H9 (cell line): ENCODE measurements around the gene ANXA2. TPM values are rescaled to one million over a fixed set of nuclear protein-coding genes. Genes with fewer than 3 reads are reported as not detected.

Experiments
- DNase-seq: peaks from one replicate; pipeline ENCODE4 v3.0.0-alpha.2; 2017
- H2AFZ ChIP-seq: one replicate; pipeline ENCODE4 v1.6.1; 2013; ENCODE audit warnings: mild to moderate bottlenecking, low read length, control low read depth, moderate library complexity
- H2AK5ac ChIP-seq: 2 replicates; pipeline ENCODE4 v1.6.1; 2013; ENCODE audit warnings: low read length, control low read depth, mixed read lengths; ENCODE audit not compliant: insufficient read length
- H2BK120ac ChIP-seq: one replicate; pipeline ENCODE4 v1.6.1; 2013; ENCODE audit warnings: low read depth, mild to moderate bottlenecking, low read length, control low read depth, inconsistent platforms; ENCODE audit not compliant: poor library complexity, severe bottlenecking
- H2BK12ac ChIP-seq: 2 replicates; pipeline ENCODE4 v1.6.1; 2013; ENCODE audit warnings: low read length, control low read depth, mixed read lengths, low read depth; ENCODE audit not compliant: insufficient read length
- H2BK15ac ChIP-seq: 2 replicates; pipeline ENCODE4 v1.6.1; 2013; ENCODE audit warnings: low read depth, low read length, control low read depth
- H2BK20ac ChIP-seq: one replicate; pipeline ENCODE4 v1.6.1; 2013; ENCODE audit warnings: low read depth, mild to moderate bottlenecking, low read length, control low read depth, inconsistent platforms; ENCODE audit not compliant: poor library complexity, severe bottlenecking
- H2BK5ac ChIP-seq: 2 replicates; pipeline ENCODE4 v1.6.1; 2013; ENCODE audit warnings: low read length, control low read depth, mixed read lengths; ENCODE audit not compliant: insufficient read length
- H3K14ac ChIP-seq: 2 replicates; pipeline ENCODE4 v1.6.1; 2013; ENCODE audit warnings: low read length, control low read depth; ENCODE audit not compliant: insufficient read depth
- H3K18ac ChIP-seq: 2 replicates; pipeline ENCODE4 v1.6.1; 2013; ENCODE audit warnings: low read depth, mild to moderate bottlenecking, mixed read lengths, low read length, control low read depth; ENCODE audit not compliant: insufficient read length
- H3K23ac ChIP-seq: 2 replicates; pipeline ENCODE4 v1.6.1; 2013; ENCODE audit warnings: low read length, control low read depth, mixed read lengths, low read depth; ENCODE audit not compliant: insufficient read length
- H3K23me2 ChIP-seq: 2 replicates; pipeline ENCODE4 v1.6.1; 2013; ENCODE audit warnings: low read depth, mild to moderate bottlenecking, mixed read lengths, low read length, control low read depth; ENCODE audit not compliant: insufficient read length, poor library complexity, severe bottlenecking
- H3K27ac ChIP-seq: 2 replicates; pipeline ENCODE4 v1.5.1; 2013; ENCODE audit warnings: low read length, control low read depth, mixed read lengths, low read depth; ENCODE audit not compliant: insufficient read length
- H3K27me3 ChIP-seq: 2 replicates; pipeline ENCODE4 v1.6.1; 2013; ENCODE audit warnings: low read length, control low read depth, inconsistent platforms; ENCODE audit not compliant: insufficient read depth
- H3K4ac ChIP-seq: 2 replicates; pipeline ENCODE4 v1.6.1; 2013; ENCODE audit warnings: low read depth, mild to moderate bottlenecking, control low read depth, inconsistent platforms, low read length, moderate library complexity
- H3K4me1 ChIP-seq: 2 replicates; pipeline ENCODE4 v1.6.1; 2013; ENCODE audit warnings: low read length, control low read depth, inconsistent platforms; ENCODE audit not compliant: insufficient read depth
- H3K4me2 ChIP-seq: 2 replicates; pipeline ENCODE4 v1.6.1; 2013; ENCODE audit warnings: low read length, control low read depth, mixed read lengths; ENCODE audit not compliant: insufficient read length, insufficient read depth
- H3K56ac ChIP-seq: 2 replicates; pipeline ENCODE4 v1.6.1; 2013; ENCODE audit warnings: low read depth, mild to moderate bottlenecking, mixed read lengths, low read length, control low read depth; ENCODE audit not compliant: insufficient read length
- H3K79me1 ChIP-seq: 2 replicates; pipeline ENCODE4 v1.6.1; 2013; ENCODE audit warnings: low read depth, mild to moderate bottlenecking, moderate library complexity, low read length, control low read depth, inconsistent platforms; ENCODE audit not compliant: insufficient read depth, poor library complexity, severe bottlenecking
- H3K79me2 ChIP-seq: 2 replicates; pipeline ENCODE4 v1.6.1; 2013; ENCODE audit warnings: low read length, control low read depth, inconsistent platforms; ENCODE audit not compliant: insufficient read depth
- H3K9ac ChIP-seq: 2 replicates; pipeline ENCODE4 v1.6.1; 2013; ENCODE audit warnings: low read length, control low read depth, mixed read lengths; ENCODE audit not compliant: insufficient read length; ENCODE audit errors: extremely low read depth
- H3K9me3 ChIP-seq: one replicate; pipeline ENCODE4 v1.6.1; 2013; ENCODE audit warnings: low read depth, low read length, inconsistent platforms; ENCODE audit not compliant: control insufficient read depth
- H3T11ph ChIP-seq: one replicate; pipeline ENCODE4 v1.6.1; 2013; ENCODE audit warnings: mild to moderate bottlenecking, low read length, control low read depth, inconsistent platforms
- H4K20me1 ChIP-seq: one replicate; pipeline ENCODE4 v1.6.1; 2013; ENCODE audit not compliant: control insufficient read depth, insufficient read length, insufficient read depth
- H4K5ac ChIP-seq: 2 replicates; pipeline ENCODE4 v1.6.1; 2013; ENCODE audit warnings: low read depth, mild to moderate bottlenecking, mixed read lengths, low read length, control low read depth; ENCODE audit not compliant: insufficient read length
- H4K8ac ChIP-seq: replicated peaks from 2 replicates; pipeline ENCODE4 v1.6.1; 2013; ENCODE audit warnings: low read length, control low read depth, mixed read lengths, low read depth; ENCODE audit not compliant: insufficient read length
- H4K91ac ChIP-seq: 2 replicates; pipeline ENCODE4 v1.6.1; 2013; ENCODE audit warnings: low read depth, mild to moderate bottlenecking, moderate library complexity, mixed read lengths, low read length, control low read depth; ENCODE audit not compliant: insufficient read length
- H3K27ac Mint-ChIP-seq, 3 experiments: 2 replicates in 2 of 3; 3 replicates in 1 of 3; pipeline ENCODE4 v1.8.0; 2020 to 2021; ENCODE audit warnings: mixed read lengths in 3 of 3, mild to moderate bottlenecking in 1 of 3, moderate library complexity in 1 of 3
- H3K27me3 Mint-ChIP-seq: 2 replicates; pipeline ENCODE4 v1.8.0; 2021; ENCODE audit warnings: low read depth, mild to moderate bottlenecking, moderate library complexity, mixed read lengths
- H3K36me3 Mint-ChIP-seq, 3 experiments: 2 replicates in 2 of 3; 3 replicates in 1 of 3; pipeline ENCODE4 v1.8.0; 2020 to 2021; ENCODE audit warnings: low read depth in 3 of 3, mixed read lengths in 3 of 3; ENCODE audit not compliant: insufficient read depth in 1 of 3
- H3K4me1 Mint-ChIP-seq, 2 experiments: 2 replicates each; pipeline ENCODE4 v1.8.0; 2020; ENCODE audit warnings: mixed read lengths in 2 of 2
- H3K4me3 Mint-ChIP-seq, 2 experiments: 2 replicates in 1 of 2; 3 replicates in 1 of 2; pipeline ENCODE4 v1.8.0; 2020 to 2021; ENCODE audit warnings: mild to moderate bottlenecking in 2 of 2, mixed read lengths in 2 of 2, moderate library complexity in 1 of 2
- H3K9me3 Mint-ChIP-seq, 2 experiments: 2 replicates in 1 of 2; 3 replicates in 1 of 2; pipeline ENCODE4 v1.8.0; 2020; ENCODE audit warnings: mild to moderate bottlenecking in 2 of 2, mixed read lengths in 2 of 2, moderate library complexity in 1 of 2
- WGBS: extraction: QIAGEN DNeasy Blood & Tissue Kit; methylation state at CpG from one replicate; pipeline ENCODE4 v1.1.7; 2013; ENCODE audit warnings: missing lambda C conversion rate, low lambda C conversion rate, mixed read lengths; ENCODE audit not compliant: insufficient read length; ENCODE audit errors: extremely low coverage; 5-methylcytosine and 5-hydroxymethylcytosine counted together
- total RNA-seq: library from RNA; stranded (reverse); gene quantifications from 2 replicates; pipeline ENCODE4 v1.2.1, GENCODE V29; 2021
- TF ChIP-seq, protein P1 (sequence below): fragments of 200-600 bp; sonication (generic); conservative IDR thresholded peaks from 3 replicates; pipeline ENCODE4 v1.8.0; 2021; ENCODE audit warnings: antibody characterized with exemption, mild to moderate bottlenecking

Gene ANXA2
- total RNA-seq, 1 experiment from 2014 or later = 126 TPM

DNA sequence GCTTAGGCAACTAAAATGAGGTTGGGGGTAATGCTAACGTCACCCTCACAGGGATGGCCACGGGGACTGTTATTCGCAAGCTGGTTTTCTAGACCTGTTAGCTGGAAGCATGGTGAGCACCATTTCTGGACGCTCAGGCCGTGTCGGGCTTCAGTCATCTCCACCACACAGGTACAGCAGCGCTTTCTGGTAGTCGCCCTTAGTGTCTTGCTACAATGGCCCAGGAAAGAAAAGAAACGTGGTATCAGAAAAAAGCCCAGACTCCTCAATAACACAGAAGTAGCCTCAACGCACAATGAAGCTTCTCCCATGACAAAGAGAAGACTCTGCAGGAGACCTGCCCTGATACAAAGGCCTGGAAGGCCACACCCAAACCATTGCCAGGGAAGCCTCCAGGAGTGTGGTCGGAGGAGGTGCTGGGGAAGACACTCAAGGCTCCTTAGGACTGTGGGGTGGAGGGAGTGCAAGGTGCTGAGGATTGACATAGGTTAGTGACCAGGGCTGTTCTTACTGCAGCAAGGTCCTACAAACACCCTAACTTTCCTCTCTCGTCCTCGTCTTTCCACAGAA is 50.2 kb downstream of the ANXA2 start:
- H3T11ph ChIP-seq = no peak overlapping the region
- no peak overlapping the region for H3K4me3 Mint-ChIP-seq
- peaks cover 13 to 45% (median 34%) of the 10 kb centered on the region in 3 experiments; a peak in 6 of 7 replicates for H3K36me3 Mint-ChIP-seq
- H3K79me1 ChIP-seq = no peaks in the 10 kb centered on the region
- no peak overlapping the region for H2AK5ac ChIP-seq
- H4K5ac ChIP-seq = no peak overlapping the region
- no peak overlapping the region for H3K9ac ChIP-seq
- no peak overlapping the region for H4K8ac ChIP-seq
- no peak for DNase-seq
- H2BK15ac ChIP-seq = no peak overlapping the region
- no peak overlapping the region for H3K4ac ChIP-seq
- no peak overlapping the region for H4K91ac ChIP-seq
- H2BK5ac ChIP-seq = no peak overlapping the region
- H3K9me3 ChIP-seq = no peaks in the 10 kb centered on the region
- no peaks in the 10 kb centered on the region for H3K79me2 ChIP-seq
- H3K23ac ChIP-seq = no peak overlapping the region
- H3K27ac ChIP-seq = no peak overlapping the region
- H2BK120ac ChIP-seq = no peak overlapping the region
- H3K23me2 ChIP-seq = no peaks in the 10 kb centered on the region
- H3K4me1 Mint-ChIP-seq = peaks cover 22 to 31% of the 10 kb centered on the region in 2 experiments
- H3K14ac ChIP-seq = no peak overlapping the region
- no CpG with 5 or more reads among the region's 13 CpGs for WGBS
- H2AFZ ChIP-seq = no peak overlapping the region
- H3K4me2 ChIP-seq = no peak overlapping the region
- H3K18ac ChIP-seq = no peak overlapping the region
- no peaks in the 10 kb centered on the region for H4K20me1 ChIP-seq
- H3K27me3 Mint-ChIP-seq = no peaks in the 10 kb centered on the region
- H3K56ac ChIP-seq = no peak overlapping the region
- H3K9me3 Mint-ChIP-seq = peaks cover 0 to 3% of the 10 kb centered on the region in 2 experiments; a peak in 1 of 5 replicates
- no peak overlapping the region for H2BK20ac ChIP-seq
- no peak overlapping the region for H3K27ac Mint-ChIP-seq
- H3K4me1 ChIP-seq = peaks cover 3% of the 10 kb centered on the region; the same call in 1 of the 2 replicates
- TF ChIP-seq, protein P1, sequence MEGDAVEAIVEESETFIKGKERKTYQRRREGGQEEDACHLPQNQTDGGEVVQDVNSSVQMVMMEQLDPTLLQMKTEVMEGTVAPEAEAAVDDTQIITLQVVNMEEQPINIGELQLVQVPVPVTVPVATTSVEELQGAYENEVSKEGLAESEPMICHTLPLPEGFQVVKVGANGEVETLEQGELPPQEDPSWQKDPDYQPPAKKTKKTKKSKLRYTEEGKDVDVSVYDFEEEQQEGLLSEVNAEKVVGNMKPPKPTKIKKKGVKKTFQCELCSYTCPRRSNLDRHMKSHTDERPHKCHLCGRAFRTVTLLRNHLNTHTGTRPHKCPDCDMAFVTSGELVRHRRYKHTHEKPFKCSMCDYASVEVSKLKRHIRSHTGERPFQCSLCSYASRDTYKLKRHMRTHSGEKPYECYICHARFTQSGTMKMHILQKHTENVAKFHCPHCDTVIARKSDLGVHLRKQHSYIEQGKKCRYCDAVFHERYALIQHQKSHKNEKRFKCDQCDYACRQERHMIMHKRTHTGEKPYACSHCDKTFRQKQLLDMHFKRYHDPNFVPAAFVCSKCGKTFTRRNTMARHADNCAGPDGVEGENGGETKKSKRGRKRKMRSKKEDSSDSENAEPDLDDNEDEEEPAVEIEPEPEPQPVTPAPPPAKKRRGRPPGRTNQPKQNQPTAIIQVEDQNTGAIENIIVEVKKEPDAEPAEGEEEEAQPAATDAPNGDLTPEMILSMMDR = no peak
- H2BK12ac ChIP-seq = no peak overlapping the region
- H3K27me3 ChIP-seq = no peaks in the 10 kb centered on the region
